T-helper 1 cell (primary cell): ENCODE data around the gene ABHD2.
A peak's percentile ranks its signal among the peaks of the same experiment; 100 is the strongest.
"Not testable (repeated sequence)": the region's sequence is repeated elsewhere in the genome, so short reads cannot be mapped to it uniquely, and the experiment has no call there.

ENCODE experiments used
- DNase-seq, 5 donors: peaks; one replicate each; pipeline ENCODE4 v3.0.0-alpha.2; 2012 to 2020

The ABHD2 gene

DNA sequence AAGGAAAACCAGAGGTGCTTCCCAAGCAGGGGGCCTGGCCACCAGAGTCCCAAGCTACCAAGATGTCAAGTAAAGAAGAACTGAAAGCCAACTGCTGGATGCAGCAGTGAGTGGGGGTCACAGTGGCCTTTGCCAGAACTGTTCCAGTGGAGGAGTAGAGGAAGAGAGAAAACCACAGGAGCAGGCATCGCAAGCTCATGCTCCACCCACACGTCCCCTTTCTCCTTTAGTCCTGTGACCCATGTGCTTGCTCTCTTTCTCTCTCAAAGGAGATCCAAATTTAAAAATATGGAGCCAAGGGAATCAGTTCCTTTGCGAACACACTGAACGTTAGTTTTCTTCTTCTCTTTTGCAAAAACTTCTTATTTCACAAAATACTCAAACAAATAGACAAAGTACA is 12.4 kb upstream of the ABHD2 start:
- no peak for DNase-seq

DNA sequence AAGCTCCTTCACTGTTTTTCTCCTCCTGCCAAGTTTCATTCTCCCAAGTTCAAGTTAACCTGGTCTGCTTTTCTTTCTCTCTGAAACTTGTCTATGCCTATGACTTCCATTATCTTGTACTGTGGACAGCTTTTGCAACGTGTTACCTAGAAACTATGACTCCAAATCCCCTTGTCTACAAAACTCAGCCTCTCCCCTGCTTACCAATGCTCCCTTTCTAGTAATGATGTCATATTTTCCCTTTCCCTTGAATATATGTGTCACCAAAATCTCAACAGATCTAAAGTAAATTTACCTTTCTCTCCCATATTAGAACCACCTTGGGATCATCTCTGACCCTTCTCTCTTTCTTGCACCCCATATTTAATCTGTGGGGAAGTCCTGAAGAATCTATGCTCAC is 10.5 kb upstream of the ABHD2 start:
- no peak for DNase-seq

DNA sequence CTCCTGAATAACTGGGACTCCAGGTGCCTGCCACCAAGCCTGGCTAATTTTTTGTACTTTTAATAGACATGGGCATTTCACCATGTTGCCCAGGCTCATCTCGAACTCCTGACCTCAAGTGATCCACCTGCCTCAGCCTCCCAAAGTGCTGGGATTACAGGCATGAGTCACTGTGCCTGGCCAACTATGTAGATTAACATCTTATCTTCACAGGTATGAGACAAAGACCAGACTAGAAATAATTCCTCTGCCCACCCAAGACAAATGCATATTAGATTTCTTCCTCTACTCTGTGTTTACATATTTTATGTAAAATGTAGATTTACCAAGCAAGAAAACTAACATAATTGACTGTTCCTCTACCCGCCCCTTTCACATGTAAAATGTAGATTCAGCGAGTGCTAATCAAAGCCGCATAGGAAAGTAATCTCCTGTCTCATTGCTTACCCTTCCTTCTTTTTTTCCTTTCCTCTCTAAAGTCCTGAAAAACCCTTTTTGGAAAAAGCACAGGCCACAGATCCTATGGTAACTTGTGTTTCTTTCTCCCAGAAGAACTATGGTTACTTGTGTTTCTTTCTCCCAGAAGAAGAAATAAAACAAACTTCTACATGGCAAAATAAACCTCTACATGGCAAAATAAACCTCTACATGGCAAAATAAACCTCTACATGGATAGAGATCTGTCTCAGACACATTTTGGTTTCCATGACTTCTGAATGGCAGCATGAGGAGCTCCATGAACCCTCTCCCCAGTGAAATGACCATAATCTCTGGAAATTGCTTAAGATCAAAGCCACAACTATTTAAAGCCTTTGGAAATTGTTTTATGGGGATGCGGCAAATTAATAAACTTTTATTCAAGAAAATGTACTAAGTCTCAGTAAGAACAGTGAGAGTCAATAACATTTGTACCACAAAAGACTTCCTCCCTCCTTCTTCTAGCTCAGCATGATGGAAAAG is 9.1 kb upstream of the ABHD2 start:
- no peak for DNase-seq

DNA sequence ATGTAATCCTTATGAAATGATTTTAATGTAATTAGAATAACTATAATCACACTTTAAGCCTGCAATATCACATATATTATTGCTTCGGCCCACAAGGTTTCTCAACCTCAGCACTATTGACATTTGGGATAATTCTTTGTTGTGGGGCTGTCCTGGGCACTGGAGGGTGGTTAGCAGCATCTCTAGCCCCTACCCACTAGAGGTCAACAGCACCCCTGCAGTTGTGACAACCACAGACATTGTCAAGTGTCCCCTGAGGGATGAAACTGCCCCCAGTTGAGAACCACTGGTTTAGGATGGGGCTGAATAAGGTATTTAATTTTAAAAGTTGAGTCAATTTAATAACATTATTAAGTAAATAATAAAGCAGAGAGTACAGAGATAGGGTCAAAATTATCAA is 6.4 kb upstream of the ABHD2 start:
- no peak for DNase-seq

- DNase-seq: no peak
These were observed 5.0 kb upstream of the ABHD2 start for GRCh38 chr15:89083246-89083645.

DNA sequence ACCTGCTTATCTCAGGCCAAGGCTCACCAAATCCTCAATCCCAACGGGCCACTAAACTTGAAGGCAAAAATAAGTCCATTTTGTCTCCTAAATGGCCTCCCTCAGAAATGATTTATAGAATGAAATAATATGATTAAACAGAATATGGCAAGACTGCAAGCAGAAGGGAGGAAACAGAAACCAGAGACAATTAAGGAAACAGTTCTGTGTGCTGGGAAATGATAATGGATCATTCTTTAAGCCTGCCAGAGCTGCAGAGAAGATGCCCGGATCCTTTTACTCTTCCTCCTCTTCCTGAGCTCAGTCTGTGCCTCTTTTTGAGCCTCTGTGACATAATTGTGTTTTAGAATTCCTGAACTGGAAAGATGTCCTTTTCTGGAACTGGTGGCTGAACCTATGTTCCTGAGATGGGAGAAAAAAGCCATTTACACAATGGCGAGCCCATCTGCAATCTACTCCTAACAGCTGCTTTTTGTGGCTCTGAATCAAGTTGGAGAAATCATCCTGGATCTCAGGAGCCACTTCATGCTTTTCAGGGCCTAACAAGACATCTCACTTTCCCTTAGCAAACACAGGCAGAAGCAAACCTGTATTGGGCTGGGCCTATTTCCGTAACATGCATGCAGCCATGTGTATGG is 2.8 kb upstream of the ABHD2 start:
- DNase-seq: no peak

- not testable (repeated sequence) for DNase-seq
These were observed 2.3 kb upstream of the ABHD2 start for GRCh38 chr15:89085933-89086332.

DNA sequence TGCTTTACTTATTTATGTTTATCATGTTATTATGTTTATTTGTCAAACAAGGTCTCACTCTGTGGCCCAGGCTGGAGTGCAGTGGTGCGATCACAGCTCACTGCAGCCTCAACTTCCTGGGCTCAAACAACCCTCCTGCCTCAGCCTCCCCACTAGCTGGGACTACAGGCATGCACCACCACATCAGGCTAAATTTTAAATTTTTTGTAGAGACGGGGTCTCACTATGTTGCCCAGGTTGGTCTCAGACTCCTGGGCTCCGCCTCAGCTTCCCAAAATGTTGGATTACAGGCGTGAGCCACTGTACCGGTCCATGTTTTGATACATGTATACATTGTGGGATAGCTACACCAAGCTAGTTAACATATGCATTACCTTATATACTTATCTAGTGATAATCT is 1.9 kb upstream of the ABHD2 start:
- DNase-seq: not testable (repeated sequence)

DNA sequence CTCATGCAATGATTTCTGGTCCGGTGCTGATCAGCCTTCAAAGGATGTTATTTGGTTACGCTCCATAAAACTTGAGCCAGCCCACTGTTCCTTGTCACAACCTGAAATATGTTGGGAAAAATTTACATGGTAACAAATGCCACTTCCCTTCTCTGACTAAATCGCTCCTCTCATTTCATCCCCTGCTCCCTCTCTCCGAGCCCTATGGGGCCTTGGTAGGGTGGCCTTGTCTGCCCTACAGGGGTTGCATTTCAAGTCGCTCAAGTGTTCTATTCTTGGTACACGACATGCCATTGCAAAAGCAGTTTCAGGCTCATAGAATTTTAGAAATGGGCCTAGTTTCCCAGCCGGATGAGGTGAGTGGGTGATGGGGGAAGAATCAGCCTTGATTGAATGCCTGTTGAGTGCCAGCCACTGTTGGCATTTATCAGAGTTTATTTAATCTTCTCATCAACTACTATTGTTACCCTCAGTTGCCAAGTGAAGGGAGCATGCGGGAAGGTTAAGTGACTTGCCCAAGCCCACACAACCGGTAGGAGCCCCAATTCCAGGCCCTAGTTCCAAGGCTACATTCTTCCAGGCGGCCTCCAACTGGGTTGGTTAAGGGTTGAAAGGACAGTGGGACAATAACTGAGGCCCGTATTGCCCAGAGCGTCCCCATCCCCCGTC is 961 bp upstream of the ABHD2 start:
- no peak for DNase-seq

DNA sequence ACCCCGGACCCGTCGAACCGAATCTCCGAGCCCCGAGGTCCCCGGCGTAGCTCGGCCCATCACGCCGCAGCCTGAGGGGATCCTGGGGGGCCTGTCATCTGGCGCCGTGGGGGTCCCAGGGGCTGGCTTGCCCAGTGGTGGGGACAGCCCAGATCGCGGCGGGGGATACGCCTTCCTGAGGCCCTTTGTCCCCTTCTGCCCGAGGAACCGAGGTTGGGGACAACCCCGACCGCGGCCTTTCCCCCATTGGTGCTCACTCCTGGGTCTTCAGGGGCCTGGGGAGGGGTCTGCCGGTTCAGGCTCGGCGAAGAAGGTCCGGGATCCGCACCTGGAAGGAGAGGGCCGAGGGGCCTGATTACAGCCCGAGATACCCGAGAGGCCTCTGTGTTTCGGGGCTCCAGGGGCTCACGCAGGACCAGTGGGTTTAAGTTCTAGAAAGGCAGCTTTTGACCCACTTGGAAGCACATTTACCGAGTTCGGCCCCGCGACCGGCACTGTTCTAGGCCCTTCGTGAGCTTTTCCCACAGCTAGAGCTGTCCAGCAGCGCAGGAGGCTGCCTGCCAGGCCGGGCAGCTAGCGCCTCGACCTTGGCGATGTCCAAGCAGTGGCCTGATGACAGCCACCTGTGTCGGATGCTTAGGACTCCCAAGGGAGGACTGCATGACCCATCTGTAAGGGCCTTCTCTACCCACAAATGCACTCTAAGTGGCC is 504 bp downstream of the ABHD2 start:
- DNase-seq: peak in 2 of 5 donors; percentile 6 to 13

DNA sequence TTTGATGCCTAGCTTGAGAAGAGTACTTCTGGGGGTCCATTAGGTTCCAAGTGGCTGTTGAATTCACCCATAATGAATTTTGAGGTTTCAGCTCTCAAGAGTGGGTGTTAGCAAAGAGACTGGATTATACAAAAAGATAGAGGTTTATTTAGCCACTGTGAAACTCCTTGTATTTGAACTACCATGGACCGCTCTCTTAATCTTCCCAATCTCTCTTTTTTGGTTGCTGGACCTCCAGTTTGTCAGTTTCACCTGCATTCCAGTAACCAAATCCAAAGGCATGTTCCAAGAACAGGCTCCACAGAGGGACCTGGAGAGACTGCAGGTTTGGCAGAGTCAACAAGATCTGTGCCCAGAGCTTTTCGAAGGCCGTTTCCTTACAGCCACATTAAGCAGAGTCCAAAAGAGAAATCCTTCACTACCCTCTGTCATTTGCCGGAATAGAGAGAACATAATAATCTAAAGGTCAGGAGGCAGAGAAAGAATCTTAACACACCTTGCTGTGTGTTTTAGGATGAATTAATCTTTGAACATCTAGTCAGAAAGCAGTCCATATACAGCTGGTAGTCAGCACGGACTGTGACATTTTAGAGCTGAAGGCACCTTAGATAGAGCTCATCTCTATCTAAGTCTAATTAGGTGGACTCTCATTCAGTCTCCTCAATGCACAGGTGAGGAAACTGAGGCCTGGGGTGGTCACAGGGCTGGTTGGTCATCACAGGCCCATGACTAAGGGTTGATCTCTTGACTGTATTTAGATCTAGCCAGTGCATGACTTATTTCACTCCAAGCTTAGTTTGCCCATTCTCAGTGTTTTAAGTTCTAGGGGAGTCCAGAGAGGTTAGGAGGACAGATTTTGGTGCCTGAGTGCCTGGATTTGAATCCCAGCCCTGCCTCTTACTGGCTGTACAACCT is 1.3 kb downstream of the ABHD2 start:
- no peak for DNase-seq

DNA sequence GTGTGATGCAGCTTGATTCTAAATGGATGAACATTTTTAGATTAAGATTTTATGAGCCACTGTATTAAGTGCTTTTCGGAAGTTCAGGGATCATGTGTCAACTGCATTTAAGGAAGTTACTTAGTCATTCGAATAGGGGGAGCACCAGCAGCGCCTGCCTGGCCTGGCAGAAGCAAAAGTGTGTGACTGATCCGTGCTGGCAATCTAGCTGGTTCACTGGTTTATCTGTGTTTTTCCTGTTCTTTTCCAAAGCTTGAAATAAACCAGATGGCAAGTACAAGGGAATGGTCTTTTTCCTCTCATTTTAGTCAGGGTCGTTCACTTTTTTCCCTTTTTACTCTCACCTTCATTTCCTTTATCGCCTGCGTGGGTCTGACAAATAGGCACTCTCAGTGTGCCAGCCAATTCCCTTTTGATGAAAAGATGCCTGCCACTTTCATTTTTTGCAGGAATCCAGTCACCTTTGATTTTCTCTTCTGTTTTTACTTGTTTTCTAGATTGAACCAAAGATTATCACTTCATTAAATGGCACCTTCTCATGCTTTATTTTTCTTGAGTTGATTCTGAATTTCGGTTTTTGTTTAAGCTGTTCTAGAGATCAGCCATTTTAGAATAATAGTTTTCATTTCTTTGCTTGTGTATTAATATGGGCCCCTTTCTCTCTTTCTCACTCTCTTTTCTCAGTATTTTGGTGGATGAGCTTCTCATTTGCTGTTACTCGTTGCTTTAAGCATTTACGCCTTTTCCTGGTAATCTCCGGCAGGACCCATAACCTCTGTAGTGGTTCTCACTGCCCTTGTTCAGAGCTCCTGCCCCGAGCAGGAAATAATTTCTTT is 2.8 kb downstream of the ABHD2 start:
- DNase-seq: peak in 2 of 5 donors; percentile 21 to 56

DNA sequence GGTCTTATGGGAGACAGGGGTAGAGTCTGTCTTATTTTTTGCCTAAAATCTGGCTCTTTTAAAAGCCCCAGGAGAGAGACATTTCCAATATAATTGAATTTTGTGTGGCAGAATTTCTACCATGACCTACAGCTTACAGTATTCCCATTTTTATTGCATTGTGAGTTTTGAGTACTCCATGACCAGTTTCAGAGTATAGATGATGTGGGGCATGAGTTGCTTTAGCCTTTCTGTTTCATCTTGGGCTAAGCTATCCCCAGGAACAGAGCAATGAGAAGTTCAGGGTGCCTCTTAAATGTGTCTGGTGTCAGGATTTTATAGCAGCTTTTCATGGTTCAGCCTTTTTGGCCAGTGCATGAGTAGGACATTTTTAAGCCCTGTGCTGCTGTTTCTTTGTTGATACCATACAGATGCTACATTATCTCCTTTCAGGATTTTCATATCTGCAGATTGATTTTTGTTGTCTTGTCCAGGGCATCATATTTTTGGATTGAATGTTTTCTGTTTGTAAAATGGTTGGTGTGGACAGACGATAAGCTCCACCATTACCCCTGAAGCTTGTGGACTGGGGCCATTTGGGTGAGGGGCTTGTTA is 3.5 kb downstream of the ABHD2 start:
- DNase-seq: no peak

- DNase-seq: no peak
These were observed 5.3 kb downstream of the ABHD2 start for GRCh38 chr15:89093509-89093908.

GRCh38 chr15:89095073-89095472 is 6.8 kb downstream of the ABHD2 start:
- no peak for DNase-seq

DNA sequence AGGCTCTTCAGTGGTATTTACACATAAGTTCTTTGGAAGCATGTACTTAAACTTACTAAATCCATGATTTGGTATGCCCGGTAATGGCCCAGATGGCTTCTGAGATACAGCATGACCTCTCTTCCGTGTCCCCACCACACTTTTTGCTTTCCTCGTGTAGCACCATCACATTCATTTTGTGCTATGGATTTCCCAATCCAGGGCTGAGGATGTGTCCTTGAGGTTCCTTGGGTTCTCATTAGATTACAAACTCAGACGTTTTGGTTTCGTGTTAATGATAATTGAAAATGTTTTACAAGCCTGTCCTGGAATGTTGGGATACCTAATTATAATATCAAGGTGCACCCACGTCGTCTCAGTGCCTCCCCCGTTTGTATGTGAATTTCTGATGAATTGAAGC is 7.3 kb downstream of the ABHD2 start:
- no peak for DNase-seq

GRCh38 chr15:89096664-89097063 is 8.4 kb downstream of the ABHD2 start:
- DNase-seq: no peak

GRCh38 chr15:89097313-89097712 is 9.1 kb downstream of the ABHD2 start:
- no peak for DNase-seq

GRCh38 chr15:89098281-89098680 is 10.0 kb downstream of the ABHD2 start:
- DNase-seq: no peak

DNA sequence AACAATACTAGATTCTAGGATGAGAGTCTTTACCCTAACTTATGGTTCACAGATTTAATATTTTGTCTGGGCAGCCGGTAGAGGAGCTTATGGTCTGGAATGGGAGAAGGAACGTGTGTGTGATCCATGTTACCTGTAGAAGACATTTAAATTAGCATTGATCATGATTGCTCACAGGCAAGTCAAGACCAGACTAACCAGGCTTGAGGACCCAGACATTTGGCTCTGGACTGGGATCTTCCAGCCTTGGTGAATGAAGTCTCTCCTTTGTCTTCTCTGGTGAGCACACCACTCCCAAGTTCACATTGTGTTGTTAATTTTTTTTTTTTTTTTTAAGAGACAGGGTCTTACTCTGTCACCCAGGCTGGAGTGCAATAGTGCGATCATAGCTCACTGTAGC is 11.7 kb downstream of the ABHD2 start:
- no peak for DNase-seq
